GM12892 (cell line): Measurements from ENCODE around the gene UBE2H.
"Not testable (repeated sequence)": the region's sequence is repeated elsewhere in the genome, so short reads cannot be mapped to it uniquely, and the experiment has no call there.

Source experiments
- DNase-seq: peaks from one replicate; pipeline ENCODE4 v3.0.0; 2011; ENCODE audit not compliant: insufficient read length
- FAIRE-seq: peaks from 2 replicates; lab custom pipeline; 2011; peaks lifted over from hg19 to GRCh38; lab: Jason Lieb, UNC
- POLR2A ChIP-seq: IDR thresholded peaks from 2 replicates; pipeline ENCODE4 v1.6.1; 2011; ENCODE audit warnings: low read depth, low read length, control low read depth
- POLR2AphosphoS5 ChIP-seq: IDR thresholded peaks from 2 replicates; pipeline ENCODE4 v1.6.1; 2011; ENCODE audit warnings: low read depth, low read length, control low read depth
- TAF1 ChIP-seq: IDR thresholded peaks from 2 replicates; pipeline ENCODE4 v1.6.1; 2011; ENCODE audit warnings: low read depth, mild to moderate bottlenecking, control low read depth, low read length, borderline replicate concordance

UBE2H gene

GRCh38 chr7:129796186-129796775 lies 156.5 kb downstream of the UBE2H start:
- no peak for TF ChIP-seq POLR2A
- TF ChIP-seq POLR2AphosphoS5: no peak
- TF ChIP-seq TAF1: no peak
- DNase-seq (no peak), FAIRE-seq (no peak)

GRCh38 chr7:129794461-129794860 lies 158.3 kb downstream of the UBE2H start:
- not testable (repeated sequence) for DNase-seq, FAIRE-seq

DNA sequence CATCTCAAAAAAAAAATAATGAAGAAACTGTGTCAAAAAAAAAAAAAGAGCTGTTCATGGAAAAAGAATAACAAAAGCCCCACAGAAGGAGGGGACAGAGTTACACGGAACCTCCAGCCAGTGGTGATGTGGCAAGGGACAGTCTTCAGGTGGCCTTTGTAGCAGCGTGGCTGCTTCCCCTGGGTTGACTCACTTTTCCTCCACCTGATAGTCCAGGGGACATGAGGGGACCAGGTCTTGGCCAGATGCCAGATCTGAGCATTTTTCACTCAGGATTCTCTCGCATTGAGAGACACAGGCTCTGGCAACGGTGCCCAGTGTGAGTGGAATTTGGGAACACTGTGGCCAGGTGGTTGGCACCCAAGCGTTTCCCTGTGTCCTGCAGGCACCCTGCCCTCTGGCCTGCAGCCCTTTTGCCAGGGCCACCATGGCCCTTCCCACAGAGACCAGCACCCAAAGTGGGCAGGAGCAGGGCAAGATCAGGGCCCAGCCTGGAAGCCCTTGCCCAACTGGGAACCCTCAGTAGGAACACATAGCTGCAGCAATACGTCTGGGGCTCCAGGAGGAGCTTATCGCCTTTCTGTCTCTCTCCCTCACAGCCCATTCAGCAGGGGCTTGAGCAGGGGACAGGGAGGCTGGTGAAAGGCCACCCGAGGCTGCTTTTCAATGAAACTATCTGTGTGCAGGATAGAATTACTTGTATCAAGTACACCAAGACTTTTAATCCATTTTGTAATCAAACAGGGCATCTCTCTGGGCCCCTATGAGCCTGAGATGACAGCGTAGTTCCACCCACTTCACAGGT lies 159.1 kb downstream of the UBE2H start:
- TF ChIP-seq POLR2AphosphoS5 (no peak), TAF1 (no peak), POLR2A (no peak)
- no peak for FAIRE-seq
- DNase-seq: no peak

DNA sequence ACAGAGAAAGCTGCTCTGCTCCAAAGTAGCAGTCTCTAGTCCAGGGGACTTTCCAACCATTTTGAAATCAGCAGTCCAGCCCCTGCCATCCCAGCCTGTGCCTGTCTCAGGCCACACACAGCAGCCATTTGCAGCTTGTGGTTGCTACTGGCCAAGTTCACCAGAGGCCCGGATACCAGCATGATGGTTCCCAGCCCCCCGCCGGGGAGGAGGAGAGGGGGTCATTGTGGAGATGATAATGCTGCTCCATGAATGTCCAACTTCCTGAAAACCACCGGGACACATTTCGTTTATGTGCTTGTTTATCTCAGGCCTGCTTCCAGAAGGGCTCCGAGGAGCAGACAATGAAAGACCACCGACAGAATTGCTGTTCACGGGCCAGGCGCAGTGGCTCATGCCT lies 160.0 kb downstream of the UBE2H start:
- TF ChIP-seq POLR2AphosphoS5 (no peak), POLR2A (no peak), TAF1 (no peak)
- DNase-seq: no peak
- FAIRE-seq: no peak

DNA sequence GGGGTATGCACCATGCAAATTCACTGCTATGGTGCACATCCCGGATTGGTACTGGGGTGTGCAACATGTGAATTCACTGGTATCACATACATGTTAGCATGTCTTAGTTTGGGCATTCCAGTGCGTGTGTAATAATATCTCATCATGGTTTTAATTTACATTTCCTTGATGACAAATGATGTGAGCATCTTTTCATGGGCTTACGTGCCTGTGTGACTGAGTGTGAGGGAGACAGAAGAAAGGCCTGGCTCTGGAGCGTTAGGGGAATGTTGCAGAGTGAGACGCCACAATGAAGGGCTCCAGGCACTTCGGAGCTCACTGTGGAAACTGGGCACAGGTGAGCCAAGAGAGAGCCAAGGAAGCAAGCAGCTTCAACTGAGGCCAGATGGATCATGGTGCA lies 162.6 kb downstream of the UBE2H start:
- FAIRE-seq: no peak
- TF ChIP-seq POLR2AphosphoS5 (no peak), TAF1 (no peak), POLR2A (no peak)
- no peak for DNase-seq

DNA sequence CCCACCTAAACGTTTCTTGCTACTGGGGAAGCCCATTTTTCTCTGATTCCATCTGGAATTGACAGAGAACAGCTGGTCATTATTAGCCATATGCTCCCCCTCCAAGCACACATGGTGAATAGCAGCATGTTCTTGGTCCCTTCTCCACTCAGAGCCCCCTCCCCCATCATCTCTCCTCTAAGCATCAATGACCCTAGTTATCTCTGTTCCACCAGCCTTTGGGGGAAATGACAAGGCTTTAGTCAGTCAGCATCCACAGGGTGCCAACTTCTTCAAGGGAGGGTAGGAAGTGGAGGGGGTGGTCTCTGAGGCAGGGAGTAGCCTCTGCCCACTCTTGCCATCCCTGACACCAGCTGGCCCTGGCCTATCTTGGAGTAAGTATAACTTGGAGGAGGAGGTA lies 163.1 kb downstream of the UBE2H start:
- TF ChIP-seq POLR2AphosphoS5: no peak
- no peak for TF ChIP-seq TAF1
- no peak for TF ChIP-seq POLR2A
- FAIRE-seq (no peak), DNase-seq (no peak)

DNA sequence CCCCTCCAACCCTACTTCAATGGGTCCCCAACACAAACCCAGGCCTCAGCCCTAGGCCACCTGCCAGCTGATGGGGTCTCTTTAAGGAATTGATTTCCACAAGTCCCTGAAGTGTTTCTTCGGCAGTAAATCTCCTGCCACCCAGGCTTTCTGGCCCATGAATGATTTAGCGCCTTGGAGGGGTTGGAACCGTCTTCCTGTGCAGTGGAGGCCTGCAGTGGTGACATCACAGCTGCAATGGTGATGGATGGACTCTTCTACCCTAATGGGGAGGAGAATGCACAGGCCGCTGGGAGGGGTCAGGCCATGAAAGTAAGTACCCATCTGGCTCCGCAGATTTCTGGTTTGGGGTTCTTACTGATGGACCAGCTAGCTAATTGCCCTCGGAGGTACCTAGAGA lies 163.8 kb downstream of the UBE2H start:
- FAIRE-seq: no peak
- TF ChIP-seq TAF1 (no peak), POLR2AphosphoS5 (no peak), POLR2A (no peak)
- no peak for DNase-seq

GRCh38 chr7:129786825-129787563 lies 165.8 kb downstream of the UBE2H start:
- TF ChIP-seq POLR2A (no peak), TAF1 (no peak), POLR2AphosphoS5 (no peak)
- DNase-seq (no peak), FAIRE-seq (no peak)

DNA sequence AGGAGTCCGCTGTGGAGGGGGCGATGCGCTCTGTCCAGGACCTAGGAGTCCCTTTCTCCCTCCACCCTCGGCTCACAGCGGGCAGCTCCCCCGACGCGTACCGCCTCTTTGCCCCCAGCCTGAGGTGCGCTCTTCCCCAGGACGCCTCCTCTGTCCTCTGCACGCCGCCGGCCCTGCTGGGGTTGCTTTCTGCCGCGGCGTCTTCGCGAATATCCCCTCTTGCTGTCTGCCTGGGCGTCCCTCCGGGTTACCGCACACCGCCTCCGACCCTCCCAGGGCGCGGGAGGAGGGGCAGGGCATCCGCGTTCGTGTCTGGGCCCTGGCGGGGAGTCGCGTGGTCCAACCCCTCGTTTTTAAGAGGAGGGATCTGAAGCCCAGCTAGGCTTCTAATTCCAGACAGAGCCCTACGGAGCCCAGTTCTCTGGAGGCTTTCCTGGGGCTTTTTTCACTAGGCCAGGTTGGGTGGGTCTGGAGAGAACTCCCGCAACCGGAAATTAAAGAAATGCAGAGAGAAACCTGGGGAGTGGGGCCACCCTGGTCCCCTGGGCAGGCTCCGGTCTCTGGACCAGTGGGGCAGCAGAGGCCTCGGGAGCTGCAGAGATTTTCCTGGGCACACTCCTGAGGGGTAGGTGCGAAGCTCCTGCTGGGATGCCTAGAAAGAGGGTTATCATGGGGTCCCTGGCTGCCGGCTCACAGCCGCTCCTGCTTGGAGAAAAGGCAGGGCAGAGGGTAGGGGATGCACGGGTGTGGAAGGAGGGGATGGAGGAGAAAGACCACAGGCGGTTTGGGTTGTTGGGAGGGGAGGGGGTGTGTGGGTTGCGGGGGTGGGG lies 166.9 kb downstream of the UBE2H start:
- TF ChIP-seq TAF1 (no peak), POLR2A (no peak), POLR2AphosphoS5 (no peak)
- DNase-seq (no peak), FAIRE-seq (no peak)

GRCh38 chr7:129784783-129785684 lies 167.7 kb downstream of the UBE2H start:
- TF ChIP-seq POLR2AphosphoS5: no peak
- no peak for TF ChIP-seq POLR2A
- no peak for TF ChIP-seq TAF1
- no peak for FAIRE-seq
- DNase-seq: no peak

DNA sequence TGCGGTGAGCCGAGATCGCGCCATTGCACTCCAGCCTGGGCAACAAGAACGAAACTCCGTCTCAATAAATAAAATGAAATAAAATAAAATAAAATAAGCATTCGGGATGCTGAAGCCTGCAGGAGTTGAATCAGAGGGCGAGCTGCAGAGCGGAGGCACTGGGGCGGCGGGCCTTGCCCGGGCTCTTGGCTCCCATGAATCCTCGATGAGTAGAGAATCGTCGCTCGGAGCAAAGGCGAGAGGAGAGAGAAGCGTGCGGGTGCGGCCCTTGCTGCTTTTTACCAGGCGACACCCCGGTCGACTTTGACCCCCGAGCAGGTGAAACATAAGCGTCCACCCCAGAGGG lies 168.3 kb downstream of the UBE2H start:
- DNase-seq: no peak
- no peak for FAIRE-seq
- TF ChIP-seq POLR2AphosphoS5: no peak
- no peak for TF ChIP-seq POLR2A
- no peak for TF ChIP-seq TAF1
